Neural progenitor cell (in vitro differentiated cells): Measurements from ENCODE around the gene CDH13.

Experiments
- EZH2 ChIP-seq: fragments of 200-600 bp; sonication (generic); IDR thresholded peaks from 2 replicates; pipeline ENCODE4 v1.6.1; 2017; ENCODE audit warnings: antibody characterized with exemption, mild to moderate bottlenecking, moderate library complexity
- EZH2phosphoT487 ChIP-seq: fragments of 200-600 bp; sonication (generic); IDR thresholded peaks from 2 replicates; pipeline ENCODE4 v1.6.1; 2017; ENCODE audit warnings: antibody characterized with exemption
- TF ChIP-seq, protein P1 (sequence below): fragments of 200-600 bp; sonication (generic); IDR thresholded peaks from 2 replicates; pipeline ENCODE4 v1.5.1; 2017; ENCODE audit warnings: antibody characterized with exemption, mild to moderate bottlenecking

DNA sequence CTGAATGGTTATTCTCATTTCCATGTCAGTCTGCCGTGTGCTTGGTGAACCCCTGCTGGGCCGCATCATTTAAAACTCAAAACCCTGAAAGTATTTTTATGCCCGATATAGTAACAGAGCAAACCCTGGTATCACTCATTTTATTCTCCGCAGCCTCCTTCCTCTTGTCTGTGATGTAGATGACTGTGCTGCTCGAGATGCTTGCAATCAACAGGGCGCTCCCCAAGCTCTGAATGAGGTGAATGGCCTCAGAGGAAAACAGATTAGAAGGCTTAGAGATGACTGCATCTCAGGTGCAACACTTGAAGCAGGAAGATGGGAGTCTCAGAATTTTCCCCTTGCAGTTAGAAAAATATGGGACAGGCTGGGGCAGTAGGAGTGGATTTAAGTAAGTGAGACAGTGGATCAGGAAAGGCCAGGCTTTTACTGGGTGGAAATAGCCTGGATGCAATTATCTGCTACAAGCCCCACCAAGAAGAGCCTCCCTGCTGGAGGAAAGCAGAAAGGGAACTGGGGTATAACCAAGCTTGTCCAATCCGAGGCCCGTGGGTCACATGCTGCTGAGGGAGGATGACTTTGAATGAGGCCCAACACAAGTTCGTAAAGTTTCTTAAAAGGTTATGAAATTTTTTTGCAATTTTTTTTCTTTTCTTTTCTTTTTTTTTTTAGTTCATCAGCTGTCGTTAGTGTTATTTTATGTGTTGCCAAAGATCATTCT, 166.9 kb downstream of the CDH13 start:
- TF ChIP-seq, protein P1, sequence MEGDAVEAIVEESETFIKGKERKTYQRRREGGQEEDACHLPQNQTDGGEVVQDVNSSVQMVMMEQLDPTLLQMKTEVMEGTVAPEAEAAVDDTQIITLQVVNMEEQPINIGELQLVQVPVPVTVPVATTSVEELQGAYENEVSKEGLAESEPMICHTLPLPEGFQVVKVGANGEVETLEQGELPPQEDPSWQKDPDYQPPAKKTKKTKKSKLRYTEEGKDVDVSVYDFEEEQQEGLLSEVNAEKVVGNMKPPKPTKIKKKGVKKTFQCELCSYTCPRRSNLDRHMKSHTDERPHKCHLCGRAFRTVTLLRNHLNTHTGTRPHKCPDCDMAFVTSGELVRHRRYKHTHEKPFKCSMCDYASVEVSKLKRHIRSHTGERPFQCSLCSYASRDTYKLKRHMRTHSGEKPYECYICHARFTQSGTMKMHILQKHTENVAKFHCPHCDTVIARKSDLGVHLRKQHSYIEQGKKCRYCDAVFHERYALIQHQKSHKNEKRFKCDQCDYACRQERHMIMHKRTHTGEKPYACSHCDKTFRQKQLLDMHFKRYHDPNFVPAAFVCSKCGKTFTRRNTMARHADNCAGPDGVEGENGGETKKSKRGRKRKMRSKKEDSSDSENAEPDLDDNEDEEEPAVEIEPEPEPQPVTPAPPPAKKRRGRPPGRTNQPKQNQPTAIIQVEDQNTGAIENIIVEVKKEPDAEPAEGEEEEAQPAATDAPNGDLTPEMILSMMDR = no peak
- no peak for TF ChIP-seq EZH2phosphoT487
- TF ChIP-seq EZH2 = no peak
